Common myeloid progenitor, CD34-positive (primary cell): ENCODE results near the gene ZNF423.

ENCODE experiments used
- CTCF ChIA-PET: fragments of 350-600 bp; sonication (Branson Sonifier 250); formaldehyde crosslinking; loops from one replicate; lab custom pipeline; 2021; ENCODE audit warnings: antibody characterized with exemption; lab: Charles Lee
- POLR2A ChIA-PET: fragments of 350-600 bp; sonication (Branson Sonifier 250); formaldehyde crosslinking; loops from one replicate; lab custom pipeline; 2021; ENCODE audit warnings: antibody characterized with exemption; lab: Charles Lee
- DNase-seq, 3 donors: peaks; one replicate each; pipeline versions ENCODE4 v3.0.0 to v3.0.0-alpha.2; 2013
- H3K27ac ChIP-seq, 2 experiments: 1 replicate in 1 of 2; 2 replicates in 1 of 2; pipeline ENCODE4 v1.7.0; 2013; ENCODE audit warnings: inconsistent platforms in 2 of 2, low read length in 2 of 2, mild to moderate bottlenecking in 2 of 2, low read depth in 1 of 2, moderate library complexity in 1 of 2; ENCODE audit not compliant: severe bottlenecking in 2 of 2, insufficient read depth in 1 of 2, poor library complexity in 1 of 2
- H3K27me3 ChIP-seq, 5 experiments: replicated peaks in 2 of 5; 1 replicate in 3 of 5; 2 replicates in 2 of 5; pipeline versions ENCODE4 v1.6.1 to v1.7.0; 2013; ENCODE audit warnings: low read length in 4 of 5, mild to moderate bottlenecking in 2 of 5, moderate library complexity in 2 of 5, inconsistent platforms in 1 of 5; ENCODE audit not compliant: insufficient read depth in 5 of 5, control insufficient read depth in 4 of 5
- H3K36me3 ChIP-seq, 4 experiments: 1 replicate in 2 of 4; 2 replicates in 2 of 4; pipeline versions ENCODE4 v1.6.1 to v1.7.0; 2013; ENCODE audit warnings: low read length in 3 of 4, control low read depth in 1 of 4, mild to moderate bottlenecking in 1 of 4; ENCODE audit not compliant: control insufficient read depth in 4 of 4, insufficient read depth in 4 of 4
- H3K4me1 ChIP-seq, 4 experiments: 1 replicate in 3 of 4; 2 replicates in 1 of 4; pipeline versions ENCODE4 v1.6.1 to v1.7.1; 2013; ENCODE audit warnings: low read length in 3 of 4, mild to moderate bottlenecking in 3 of 4, control low read depth in 1 of 4, inconsistent platforms in 1 of 4, moderate library complexity in 1 of 4; ENCODE audit not compliant: control insufficient read depth in 4 of 4, insufficient read depth in 4 of 4; ENCODE audit errors: control extremely low read depth in 1 of 4
- H3K4me3 ChIP-seq, 7 experiments: 1 replicate in 4 of 7; 2 replicates in 3 of 7; pipeline versions ENCODE4 v1.5.1 to v1.7.0; 2013; ENCODE audit warnings: mild to moderate bottlenecking in 7 of 7, low read length in 6 of 7, moderate library complexity in 6 of 7, inconsistent platforms in 2 of 7, low read depth in 2 of 7, control low read depth in 1 of 7; ENCODE audit not compliant: insufficient read depth in 4 of 7, control insufficient read depth in 1 of 7; ENCODE audit errors: extremely low read depth in 1 of 7
- H3K9me3 ChIP-seq, 5 experiments: 1 replicate in 4 of 5; 2 replicates in 1 of 5; pipeline versions ENCODE4 v1.6.1 to v1.7.1; 2013; ENCODE audit warnings: low read length in 4 of 5, mild to moderate bottlenecking in 2 of 5, inconsistent platforms in 1 of 5, low read depth in 1 of 5, moderate library complexity in 1 of 5; ENCODE audit not compliant: control insufficient read depth in 4 of 5, insufficient read depth in 2 of 5; ENCODE audit errors: control extremely low read depth in 1 of 5
- WGBS: methylation state at CpG from one replicate; pipeline ENCODE4 v1.1.5; 2013; ENCODE audit not compliant: insufficient coverage; 5-methylcytosine and 5-hydroxymethylcytosine counted together

Gene ZNF423

GRCh38 chr16:49827805-49828438, 28.0 kb downstream of the ZNF423 start:
- Histone ChIP-seq H3K4me3 (no peak overlapping the region), H3K4me1 (peaks cover 0 to 9% (median 0%) of the 10 kb centered on the region in 4 experiments), H3K27me3 (no peaks in the 10 kb centered on the region), H3K27ac (no peak overlapping the region), H3K9me3 (no peaks in the 10 kb centered on the region), H3K36me3 (no peaks in the 10 kb centered on the region)
- DNase-seq = no peak
- 98% methylated on average over 7 of the region's 8 CpGs for WGBS
- POLR2A ChIA-PET = no interaction called here
- CTCF ChIA-PET = no interaction called here

GRCh38 chr16:49826515-49826914, 29.4 kb downstream of the ZNF423 start:
- POLR2A ChIA-PET = no interaction called here
- Histone ChIP-seq H3K27me3 (no peaks in the 10 kb centered on the region), H3K27ac (no peak overlapping the region), H3K9me3 (no peaks in the 10 kb centered on the region), H3K4me3 (no peak overlapping the region), H3K4me1 (peaks cover 0 to 9% (median 0%) of the 10 kb centered on the region in 4 experiments), H3K36me3 (no peaks in the 10 kb centered on the region)
- WGBS = 94% methylated on average over 4 of the region's 5 CpGs
- DNase-seq = no peak
- CTCF ChIA-PET = no interaction called here

DNA sequence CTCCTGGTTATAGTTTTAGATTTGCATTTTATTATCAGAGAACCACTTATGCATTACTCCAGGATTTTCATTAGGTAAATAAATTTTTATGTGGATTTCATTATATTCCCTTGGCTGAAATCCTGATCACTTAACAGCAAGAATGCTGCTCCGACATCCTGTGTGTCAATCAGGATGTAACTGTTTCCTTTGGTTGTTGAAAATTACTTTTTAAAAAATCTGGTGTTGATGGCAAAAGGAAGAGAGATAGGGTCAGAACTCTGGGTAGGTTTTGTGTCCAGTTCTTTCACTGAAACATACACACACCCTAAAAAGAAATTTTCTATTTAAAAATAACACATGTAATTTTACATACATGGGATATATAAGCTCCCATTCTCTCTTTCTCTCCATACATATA, 30.9 kb downstream of the ZNF423 start:
- no peaks in the 10 kb centered on the region for H3K36me3 ChIP-seq
- CTCF ChIA-PET = no interaction called here

DNA sequence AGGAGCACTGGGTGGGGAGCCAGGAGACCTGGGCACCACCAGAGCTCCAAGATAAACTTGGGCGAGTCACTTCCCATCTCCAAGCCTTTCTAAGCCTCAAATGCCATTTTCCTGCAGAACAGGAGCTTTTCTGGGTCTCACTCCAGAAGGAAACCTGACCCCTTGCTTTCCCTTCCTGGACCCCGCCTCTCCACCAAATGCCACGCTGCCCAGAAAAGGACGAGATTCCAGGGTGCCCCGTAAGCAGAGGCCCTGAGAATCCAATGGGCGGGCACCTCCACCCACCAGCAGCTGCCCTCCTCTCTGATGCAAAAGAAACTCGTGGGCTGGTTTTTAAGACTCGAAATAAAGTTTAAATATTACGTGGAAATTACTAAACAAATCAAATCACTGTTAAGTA, 31.3 kb downstream of the ZNF423 start:
- H3K4me1 ChIP-seq = peaks cover 0 to 9% (median 0%) of the 10 kb centered on the region in 4 experiments
- H3K9me3 ChIP-seq = no peaks in the 10 kb centered on the region
- no peaks in the 10 kb centered on the region for H3K36me3 ChIP-seq
- H3K4me3 ChIP-seq = no peak overlapping the region
- ChIA-PET CTCF (no interaction called here), POLR2A (no interaction called here)
- 88% methylated on average over 5 of the region's 9 CpGs for WGBS
- no peak for DNase-seq
- H3K27me3 ChIP-seq = no peaks in the 10 kb centered on the region
- H3K27ac ChIP-seq = no peak overlapping the region

More for the DNA sequence above, 30.9 kb downstream of the ZNF423 start:
- Histone ChIP-seq H3K9me3 (no peaks in the 10 kb centered on the region), H3K4me3 (no peak overlapping the region), H3K4me1 (peaks cover 0 to 9% (median 0%) of the 10 kb centered on the region in 4 experiments), H3K27me3 (no peaks in the 10 kb centered on the region), H3K27ac (no peak overlapping the region)
- POLR2A ChIA-PET = no interaction called here
- no CpG with 5 or more reads among the region's 1 CpG for WGBS
- no peak for DNase-seq

DNA sequence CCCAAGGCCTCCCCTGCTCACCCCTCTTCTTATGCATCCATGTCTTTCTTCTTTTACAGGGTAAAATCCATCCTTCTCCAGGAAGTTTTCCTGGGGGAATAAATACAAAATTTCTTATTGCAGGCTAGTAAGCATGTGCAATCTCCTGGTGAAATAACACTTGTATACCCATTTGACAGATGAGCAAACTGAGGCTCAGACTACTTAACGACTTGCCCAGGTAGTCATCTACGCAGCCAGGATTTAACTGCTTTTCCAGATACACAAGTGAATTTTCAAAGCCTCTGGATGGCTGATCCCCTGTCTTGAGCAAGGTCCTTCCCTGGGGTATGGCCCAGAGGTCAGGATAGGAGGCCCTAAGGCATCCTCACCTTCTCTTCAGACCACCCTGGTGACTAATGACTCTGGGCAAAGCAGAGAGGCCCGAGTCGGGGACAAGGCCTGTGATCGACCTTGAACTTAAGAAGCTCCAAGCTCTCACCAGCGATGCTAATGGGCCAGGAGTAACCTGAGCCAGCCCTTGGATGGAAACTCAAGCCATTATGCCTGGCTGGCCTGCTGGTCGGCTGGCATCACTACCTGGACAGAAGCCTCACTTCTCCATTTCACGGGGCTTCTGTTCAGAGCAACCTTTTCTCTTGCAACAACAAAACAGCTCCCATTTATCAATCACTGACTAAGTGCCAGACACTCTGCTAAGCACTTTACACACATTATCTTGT, 33.1 kb downstream of the ZNF423 start:
- ChIA-PET CTCF (no interaction called here), POLR2A (no interaction called here)
- Histone ChIP-seq H3K9me3 (no peaks in the 10 kb centered on the region), H3K4me3 (no peak overlapping the region), H3K27ac (no peak overlapping the region), H3K27me3 (no peaks in the 10 kb centered on the region), H3K36me3 (no peaks in the 10 kb centered on the region), H3K4me1 (peaks cover 0 to 9% (median 0%) of the 10 kb centered on the region in 4 experiments)
- 97% methylated on average over 8 of the region's 8 CpGs for WGBS
- no peak for DNase-seq

- ChIA-PET POLR2A (no interaction called here), CTCF (no interaction called here)
- no peaks in the 10 kb centered on the region for H3K9me3 ChIP-seq
- no peak for DNase-seq
- H3K4me3 ChIP-seq = no peak overlapping the region
- H3K4me1 ChIP-seq = peaks cover 0 to 9% (median 0%) of the 10 kb centered on the region in 4 experiments
- H3K36me3 ChIP-seq = no peaks in the 10 kb centered on the region
- no peak overlapping the region for H3K27ac ChIP-seq
- WGBS = 93% methylated on average over 8 of the region's 13 CpGs
- H3K27me3 ChIP-seq = no peaks in the 10 kb centered on the region
Observed at GRCh38 chr16:49821614-49822282, 34.2 kb downstream of the ZNF423 start.

GRCh38 chr16:49821156-49821555, 34.8 kb downstream of the ZNF423 start:
- H3K4me1 ChIP-seq = peaks cover 0 to 9% (median 0%) of the 10 kb centered on the region in 4 experiments
- H3K27me3 ChIP-seq = no peaks in the 10 kb centered on the region
- WGBS = 100% methylated on average over 6 of the region's 9 CpGs
- no peak for DNase-seq
- H3K4me3 ChIP-seq = no peak overlapping the region
- ChIA-PET POLR2A (no interaction called here), CTCF (interaction anchor here (1.3 kb wide), 1 partner anchor 9 kb away, joined by 3 read pairs; no protein-coding TSS in a partner anchor)
- H3K36me3 ChIP-seq = no peaks in the 10 kb centered on the region
- H3K9me3 ChIP-seq = no peaks in the 10 kb centered on the region
- no peak overlapping the region for H3K27ac ChIP-seq
